ENCODE data around the gene RNF151.
A peak's percentile ranks its signal among the peaks of the same experiment; 100 is the strongest.
"Not testable (repeated sequence)": the region's sequence is repeated elsewhere in the genome, so short reads cannot be mapped to it uniquely, and the experiment has no call there.

RNF151 gene

GRCh38 chr16:2009791-2010510 is 43.3 kb downstream of the RNF151 start, which contains the start of gene ZNF598:
Gene ZNF598, minus strand, starts transcription at chr16:2009821.
- DNase-seq = peak; percentile 74

GRCh38 chr16:2011726-2012125 is 45.1 kb downstream of the RNF151 start:
- not testable (repeated sequence) for DNase-seq

GRCh38 chr16:2013527-2013926 is 46.9 kb downstream of the RNF151 start:
- no peak for DNase-seq

- DNase-seq = no peak
Measured at GRCh38 chr16:2015117-2015946, 48.7 kb downstream of the RNF151 start.

- no peak for DNase-seq
Measured at GRCh38 chr16:2015947-2016208, 49.2 kb downstream of the RNF151 start.

GRCh38 chr16:2016407-2016922 is 49.8 kb downstream of the RNF151 start:
- DNase-seq = no peak

Data from effector CD4-positive, alpha-beta T cell (primary cell).